Right lobe of liver (tissue), 4 donors: ENCODE measurements around the gene APOBR.

Experiments
- POLR2A ChIP-seq: fragments of 450-650 bp; IDR thresholded peaks from one replicate; pipeline ENCODE4 v1.6.1; 2017; ENCODE audit warnings: antibody characterized with exemption, mild to moderate bottlenecking
- TF ChIP-seq, protein P1 (sequence below), 4 donors: fragments of 200-600 bp in 3 of 4; fragments of 450-650 bp in 1 of 4; IDR thresholded peaks; one replicate each; pipeline versions ENCODE4 v1.5.1 to v1.8.0; 2016 to 2022; ENCODE audit warnings: antibody characterized with exemption in 4 of 4, mild to moderate bottlenecking in 2 of 4
- donor health status: DM: no; HTN: no; CAD: no.
- donor health status: DM: no; HTN: no; CAD: no.
- donor health status: DM: no; HTN: yes; CAD: no.

DNA sequence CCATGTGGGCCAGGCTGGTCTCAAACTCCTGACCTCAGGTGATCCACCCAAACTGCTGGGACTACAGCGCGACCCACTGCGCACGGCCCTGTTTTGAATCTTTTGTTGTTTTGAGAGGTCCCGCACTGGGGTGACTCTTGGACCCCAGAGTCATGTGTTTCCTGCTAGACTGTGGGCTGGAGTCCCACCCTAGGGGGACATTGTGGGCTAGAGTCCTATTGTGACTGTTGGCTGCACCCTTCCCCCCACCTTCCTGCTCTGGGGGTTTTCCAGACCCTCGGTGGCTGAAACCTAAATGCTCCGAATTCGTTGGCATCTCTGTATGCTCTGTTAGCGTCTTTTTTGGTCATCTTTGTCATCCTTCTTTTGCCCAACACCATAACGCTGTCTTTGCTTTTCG lies 28.3 kb downstream of the APOBR start:
- TF ChIP-seq, protein P1, sequence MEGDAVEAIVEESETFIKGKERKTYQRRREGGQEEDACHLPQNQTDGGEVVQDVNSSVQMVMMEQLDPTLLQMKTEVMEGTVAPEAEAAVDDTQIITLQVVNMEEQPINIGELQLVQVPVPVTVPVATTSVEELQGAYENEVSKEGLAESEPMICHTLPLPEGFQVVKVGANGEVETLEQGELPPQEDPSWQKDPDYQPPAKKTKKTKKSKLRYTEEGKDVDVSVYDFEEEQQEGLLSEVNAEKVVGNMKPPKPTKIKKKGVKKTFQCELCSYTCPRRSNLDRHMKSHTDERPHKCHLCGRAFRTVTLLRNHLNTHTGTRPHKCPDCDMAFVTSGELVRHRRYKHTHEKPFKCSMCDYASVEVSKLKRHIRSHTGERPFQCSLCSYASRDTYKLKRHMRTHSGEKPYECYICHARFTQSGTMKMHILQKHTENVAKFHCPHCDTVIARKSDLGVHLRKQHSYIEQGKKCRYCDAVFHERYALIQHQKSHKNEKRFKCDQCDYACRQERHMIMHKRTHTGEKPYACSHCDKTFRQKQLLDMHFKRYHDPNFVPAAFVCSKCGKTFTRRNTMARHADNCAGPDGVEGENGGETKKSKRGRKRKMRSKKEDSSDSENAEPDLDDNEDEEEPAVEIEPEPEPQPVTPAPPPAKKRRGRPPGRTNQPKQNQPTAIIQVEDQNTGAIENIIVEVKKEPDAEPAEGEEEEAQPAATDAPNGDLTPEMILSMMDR (IDR thresholded peaks at IDR 0.05): no peak
- no peak for TF ChIP-seq POLR2A
